Measurements from ENCODE around the gene USP7.
A peak's percentile ranks its signal among the peaks of the same experiment; 100 is the strongest.

The USP7 gene

DNA sequence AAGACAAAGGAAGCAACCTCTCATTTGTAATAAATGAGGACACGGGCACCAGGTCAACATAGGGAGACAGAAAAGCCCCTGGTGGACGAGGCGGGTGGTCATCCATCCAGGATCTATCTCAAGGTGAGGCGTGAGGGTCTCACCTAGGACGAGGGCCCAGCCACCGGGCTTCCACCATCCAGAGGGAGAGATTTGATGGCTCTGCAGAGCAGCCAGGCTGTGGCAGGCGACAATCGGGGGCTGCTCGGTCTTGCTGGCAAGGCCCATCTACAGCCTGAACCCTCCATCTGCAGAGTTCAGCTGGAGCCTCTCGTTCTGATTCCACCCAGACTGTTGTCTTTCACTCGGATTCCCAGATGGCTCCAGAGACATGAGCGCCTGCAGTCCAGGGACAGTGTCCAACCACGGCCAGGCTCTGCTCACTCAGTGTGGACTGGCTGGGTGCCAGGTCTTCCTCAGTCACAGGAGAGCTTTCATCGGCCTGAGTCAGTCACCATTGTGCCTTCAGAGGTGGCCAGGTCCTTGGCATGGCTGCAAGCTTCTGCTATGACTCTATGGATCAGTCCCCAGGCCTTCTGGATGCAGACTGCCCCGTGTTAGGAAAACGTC lies 75.7 kb downstream of the USP7 start:
- TF ChIP-seq, protein P1, sequence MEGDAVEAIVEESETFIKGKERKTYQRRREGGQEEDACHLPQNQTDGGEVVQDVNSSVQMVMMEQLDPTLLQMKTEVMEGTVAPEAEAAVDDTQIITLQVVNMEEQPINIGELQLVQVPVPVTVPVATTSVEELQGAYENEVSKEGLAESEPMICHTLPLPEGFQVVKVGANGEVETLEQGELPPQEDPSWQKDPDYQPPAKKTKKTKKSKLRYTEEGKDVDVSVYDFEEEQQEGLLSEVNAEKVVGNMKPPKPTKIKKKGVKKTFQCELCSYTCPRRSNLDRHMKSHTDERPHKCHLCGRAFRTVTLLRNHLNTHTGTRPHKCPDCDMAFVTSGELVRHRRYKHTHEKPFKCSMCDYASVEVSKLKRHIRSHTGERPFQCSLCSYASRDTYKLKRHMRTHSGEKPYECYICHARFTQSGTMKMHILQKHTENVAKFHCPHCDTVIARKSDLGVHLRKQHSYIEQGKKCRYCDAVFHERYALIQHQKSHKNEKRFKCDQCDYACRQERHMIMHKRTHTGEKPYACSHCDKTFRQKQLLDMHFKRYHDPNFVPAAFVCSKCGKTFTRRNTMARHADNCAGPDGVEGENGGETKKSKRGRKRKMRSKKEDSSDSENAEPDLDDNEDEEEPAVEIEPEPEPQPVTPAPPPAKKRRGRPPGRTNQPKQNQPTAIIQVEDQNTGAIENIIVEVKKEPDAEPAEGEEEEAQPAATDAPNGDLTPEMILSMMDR (IDR thresholded peaks at IDR 0.05; ENCODE audit: insufficient read depth, low read depth, low read length, missing control alignments): no peak
- no peak overlapping the region for H3K4me3 ChIP-seq (ENCODE audit: low read length)
- peak; percentile 34 for DNase-seq (ENCODE audit: low read depth)

GRCh38 chr16:8887431-8887765 lies 76.3 kb downstream of the USP7 start:
- no peak overlapping the region for H3K4me3 ChIP-seq (ENCODE audit: low read length)
- no peak for DNase-seq (ENCODE audit: low read depth)
- TF ChIP-seq, protein P1 (IDR thresholded peaks at IDR 0.05; ENCODE audit: insufficient read depth, low read depth, low read length, missing control alignments): no peak

DNA sequence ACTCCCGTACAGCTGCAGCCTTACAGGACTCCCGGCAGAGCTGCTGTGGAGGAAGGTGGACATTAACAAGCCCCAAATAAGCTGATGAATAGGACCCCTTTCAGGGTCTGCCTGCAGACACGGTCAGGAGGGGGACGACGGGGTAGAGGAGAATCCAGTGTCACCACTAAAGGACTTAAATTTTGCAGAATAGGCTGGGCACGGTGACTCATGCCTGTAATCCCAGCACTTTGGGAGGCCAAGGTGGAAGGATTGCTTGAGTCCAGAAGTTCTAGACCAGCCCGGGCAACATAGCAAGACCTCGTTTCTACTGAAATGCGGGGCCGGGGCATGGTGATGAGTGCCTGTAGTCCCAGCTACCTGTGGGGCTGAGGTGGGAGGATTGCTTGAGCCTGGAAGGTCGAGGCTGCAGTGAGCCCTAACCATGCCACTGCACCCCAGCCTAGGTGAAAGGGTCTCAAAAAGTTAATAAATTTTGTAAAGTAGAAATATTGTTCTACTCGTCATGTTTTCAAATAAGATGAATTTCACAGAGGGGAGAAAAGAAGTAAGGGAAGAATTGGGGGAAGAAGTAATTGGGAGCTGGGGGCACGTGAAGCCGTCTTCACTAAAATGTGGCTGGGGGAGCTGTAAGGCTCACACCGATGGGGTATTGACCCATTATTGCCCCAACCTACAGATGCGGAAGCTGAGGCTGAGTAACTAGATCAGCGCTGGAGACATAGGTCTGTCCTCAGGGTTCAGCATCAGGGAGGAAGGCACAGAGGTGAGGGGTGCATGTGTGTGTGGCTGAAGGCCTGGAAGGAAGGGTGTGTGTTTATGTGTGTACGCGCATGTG lies 76.9 kb downstream of the USP7 start:
- TF ChIP-seq, protein P1 (IDR thresholded peaks at IDR 0.05; ENCODE audit: insufficient read depth, low read depth, low read length, missing control alignments): no peak
- H3K4me3 ChIP-seq (ENCODE audit: low read length): no peak overlapping the region

GRCh38 chr16:8885674-8886592 lies 77.8 kb downstream of the USP7 start:
- DNase-seq (ENCODE audit: low read depth): peak; percentile 43
- TF ChIP-seq, protein P1 (IDR thresholded peaks at IDR 0.05; ENCODE audit: insufficient read depth, low read depth, low read length, missing control alignments): no peak
- H3K4me3 ChIP-seq (ENCODE audit: low read length): no peak overlapping the region

More for the DNA sequence above, 76.9 kb downstream of the USP7 start:
- no peak for DNase-seq (ENCODE audit: low read depth)

DNA sequence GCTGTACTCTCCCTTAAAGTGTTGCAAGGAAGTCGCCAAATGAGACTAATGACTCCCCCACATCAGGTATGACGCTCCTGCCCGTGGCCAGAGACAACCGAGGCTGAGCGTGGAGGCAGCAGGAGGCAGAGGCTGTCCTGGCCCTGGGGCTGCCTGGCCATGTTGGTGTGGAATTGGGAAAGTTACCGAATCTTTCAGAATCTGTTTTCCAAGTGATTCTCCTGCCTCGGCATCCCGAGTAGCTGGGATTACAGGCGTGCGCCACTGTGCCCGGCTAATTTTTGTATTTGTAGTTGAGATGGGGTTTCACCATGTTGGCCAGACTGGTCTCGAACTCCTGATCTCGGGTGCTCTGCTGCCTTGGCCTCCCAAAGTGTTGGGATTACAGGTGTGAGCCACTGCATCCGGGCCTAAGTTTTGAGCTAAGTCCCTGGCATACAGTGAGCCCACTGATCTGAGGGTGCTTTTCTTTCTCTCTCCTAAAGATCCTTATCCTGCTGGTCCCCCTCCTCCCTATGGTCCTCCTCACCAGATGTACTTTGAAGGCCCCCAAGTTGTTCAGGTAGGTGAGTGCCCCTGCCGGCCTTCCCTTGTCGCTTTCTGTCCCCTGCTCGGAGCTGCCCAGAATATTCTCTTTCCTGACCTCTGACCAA lies 80.9 kb downstream of the USP7 start:
- TF ChIP-seq, protein P1 (IDR thresholded peaks at IDR 0.05; ENCODE audit: insufficient read depth, low read depth, low read length, missing control alignments): no peak
- DNase-seq (ENCODE audit: low read depth): no peak
- no peak overlapping the region for H3K4me3 ChIP-seq (ENCODE audit: low read length)

- no peak for DNase-seq (ENCODE audit: low read depth)
- H3K4me3 ChIP-seq (ENCODE audit: low read length): no peak within 1 kb of the TSS
- TF ChIP-seq, protein P1 (IDR thresholded peaks at IDR 0.05; ENCODE audit: insufficient read depth, low read depth, low read length, missing control alignments): no peak
Observed at GRCh38 chr16:8882041-8882617, 81.6 kb downstream of the USP7 start, which contains the start of gene LITAFD. TSS of gene LITAFD (plus strand) at chr16:8882351. CDS start at chr16:8884356, 2,005 bp downstream.
